ENCODE data around the gene FOXE1. TPM values are rescaled to one million over a fixed set of nuclear protein-coding genes. Genes with fewer than 3 reads are reported as not detected.

Gene FOXE1
- total RNA-seq, 1 experiment from 2014 or later: not detected

DNA sequence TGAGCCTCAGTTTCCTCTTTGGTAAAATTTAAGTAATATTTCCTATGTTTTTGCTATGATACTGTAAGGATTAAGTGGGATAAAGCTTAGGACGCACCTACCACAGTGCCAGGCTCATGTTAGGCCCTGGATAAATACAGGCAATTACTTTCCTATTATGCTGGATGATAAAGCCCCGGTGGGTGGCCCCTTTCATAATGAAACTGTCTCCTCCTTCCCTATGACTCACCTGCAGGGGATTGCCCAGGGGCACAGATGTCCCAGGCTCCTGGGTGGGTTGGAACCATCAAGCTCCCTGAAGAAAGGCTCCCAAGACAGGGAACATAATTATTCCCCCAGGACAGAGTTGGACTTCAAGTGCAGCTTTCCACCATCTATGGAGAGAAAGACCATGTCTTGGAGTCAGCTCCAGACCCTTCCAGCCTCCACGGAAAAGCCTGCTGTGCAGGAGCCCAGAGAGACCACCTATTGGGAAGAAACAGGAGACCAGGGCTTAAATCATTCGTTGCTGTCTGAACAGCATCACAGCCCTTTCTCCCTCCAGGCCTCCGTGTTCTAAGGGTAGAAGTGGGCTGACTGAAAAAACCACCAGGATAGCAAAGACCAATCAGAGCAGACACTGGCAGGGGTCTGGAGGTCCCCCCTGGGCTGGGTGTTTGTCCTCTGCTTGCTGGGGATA, 43.2 kb upstream of the FOXE1 start:
- DNase-seq (ENCODE audit: low spot score): peak; percentile 31
- CTCF ChIA-PET: no interaction called here
- no TSS peak for BruUV-seq (replicated peaks)
- intact Hi-C loops (cut with micrococcal nuclease; ENCODE audit: unreplicated experiment): no loop called here
- H3K9me3 ChIP-seq (ENCODE audit: low read depth, low read length, poor library complexity, severe bottlenecking): no peaks in the 10 kb centered on the region
- no peaks in the 10 kb centered on the region for H3K36me3 ChIP-seq (ENCODE audit: insufficient read depth, low read length, poor library complexity, severe bottlenecking)
- TF ChIP-seq, protein P1, sequence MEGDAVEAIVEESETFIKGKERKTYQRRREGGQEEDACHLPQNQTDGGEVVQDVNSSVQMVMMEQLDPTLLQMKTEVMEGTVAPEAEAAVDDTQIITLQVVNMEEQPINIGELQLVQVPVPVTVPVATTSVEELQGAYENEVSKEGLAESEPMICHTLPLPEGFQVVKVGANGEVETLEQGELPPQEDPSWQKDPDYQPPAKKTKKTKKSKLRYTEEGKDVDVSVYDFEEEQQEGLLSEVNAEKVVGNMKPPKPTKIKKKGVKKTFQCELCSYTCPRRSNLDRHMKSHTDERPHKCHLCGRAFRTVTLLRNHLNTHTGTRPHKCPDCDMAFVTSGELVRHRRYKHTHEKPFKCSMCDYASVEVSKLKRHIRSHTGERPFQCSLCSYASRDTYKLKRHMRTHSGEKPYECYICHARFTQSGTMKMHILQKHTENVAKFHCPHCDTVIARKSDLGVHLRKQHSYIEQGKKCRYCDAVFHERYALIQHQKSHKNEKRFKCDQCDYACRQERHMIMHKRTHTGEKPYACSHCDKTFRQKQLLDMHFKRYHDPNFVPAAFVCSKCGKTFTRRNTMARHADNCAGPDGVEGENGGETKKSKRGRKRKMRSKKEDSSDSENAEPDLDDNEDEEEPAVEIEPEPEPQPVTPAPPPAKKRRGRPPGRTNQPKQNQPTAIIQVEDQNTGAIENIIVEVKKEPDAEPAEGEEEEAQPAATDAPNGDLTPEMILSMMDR (conservative IDR thresholded peaks at IDR 0.05; ENCODE audit: low read depth, low read length): no peak
- TF ChIP-seq EZH2 (IDR thresholded peaks at IDR 0.05; ENCODE audit: borderline replicate concordance, low read depth, low read length, poor library complexity, severe bottlenecking): no peak
- H3K4me3 ChIP-seq (ENCODE audit: low read depth, low read length, poor library complexity, severe bottlenecking): no peak overlapping the region
- H3K27me3 ChIP-seq (replicated peaks; ENCODE audit: insufficient read depth, low read depth, low read length, poor library complexity): peaks cover 9% of the 10 kb centered on the region
- no peaks in the 10 kb centered on the region for H3K4me1 ChIP-seq (ENCODE audit: insufficient read depth, low read length, poor library complexity, severe bottlenecking)
- H3K27ac ChIP-seq (ENCODE audit: low read depth, low read length, poor library complexity, severe bottlenecking): no peak overlapping the region
- POLR2A ChIA-PET (ENCODE audit: low non-redundant PET): no interaction called here

DNA sequence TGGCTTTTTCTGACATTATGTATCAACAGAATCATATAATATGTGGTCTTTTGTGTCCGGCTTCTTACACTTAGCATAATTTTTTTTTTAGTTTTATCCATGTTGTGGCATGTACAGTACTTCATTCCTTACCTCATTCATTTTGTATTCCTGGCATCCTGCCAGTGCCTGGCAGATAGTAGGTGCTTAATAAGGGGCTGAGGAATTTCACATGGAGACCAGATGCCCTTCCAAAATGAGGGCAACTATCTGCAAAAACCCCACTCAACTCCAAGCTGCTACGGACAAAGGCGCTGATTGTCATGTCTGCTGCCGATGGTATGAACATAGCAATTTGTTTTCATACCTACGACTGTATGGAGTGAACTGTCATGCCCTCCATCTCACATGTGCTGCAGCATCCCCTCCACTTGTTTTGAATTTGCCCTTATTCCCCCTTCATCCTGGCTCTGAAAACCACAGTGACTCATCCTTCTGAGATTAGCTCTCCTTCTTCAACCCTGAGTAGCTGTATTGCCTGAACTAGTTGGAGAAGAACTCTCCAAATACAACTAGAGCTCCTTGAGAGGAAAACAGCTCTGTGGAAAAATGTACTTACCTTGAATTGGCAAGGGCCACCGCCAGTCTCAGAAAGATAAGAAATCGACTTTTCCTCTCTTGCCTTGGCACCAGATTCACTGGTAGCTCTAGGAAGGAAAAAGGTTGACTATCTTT, 41.3 kb upstream of the FOXE1 start:
- Histone ChIP-seq H3K36me3 (ENCODE audit: insufficient read depth, low read length, poor library complexity, severe bottlenecking) (no peaks in the 10 kb centered on the region), H3K4me3 (ENCODE audit: low read depth, low read length, poor library complexity, severe bottlenecking) (no peak overlapping the region), H3K27ac (ENCODE audit: low read depth, low read length, poor library complexity, severe bottlenecking) (no peak overlapping the region), H3K27me3 (replicated peaks; ENCODE audit: insufficient read depth, low read depth, low read length, poor library complexity) (peaks cover 14% of the 10 kb centered on the region), H3K4me1 (ENCODE audit: insufficient read depth, low read length, poor library complexity, severe bottlenecking) (no peaks in the 10 kb centered on the region), H3K9me3 (ENCODE audit: low read depth, low read length, poor library complexity, severe bottlenecking) (no peaks in the 10 kb centered on the region)
- intact Hi-C loops (cut with micrococcal nuclease; ENCODE audit: unreplicated experiment): no loop called here
- ChIA-PET CTCF (interaction anchor here (0.7 kb wide), 1 partner anchor 103 kb away, joined by 3 read pairs; no protein-coding TSS in a partner anchor), POLR2A (ENCODE audit: low non-redundant PET) (interaction anchor here (0.5 kb wide), 1 partner anchor 148 kb away, joined by 3 read pairs; no protein-coding TSS in a partner anchor)
- no TSS peak for BruUV-seq (replicated peaks)
- TF ChIP-seq, protein P1 (conservative IDR thresholded peaks at IDR 0.05; ENCODE audit: low read depth, low read length): no peak
- no peak for TF ChIP-seq EZH2 (IDR thresholded peaks at IDR 0.05; ENCODE audit: borderline replicate concordance, low read depth, low read length, poor library complexity, severe bottlenecking)
- DNase-seq (ENCODE audit: low spot score): no peak

DNA sequence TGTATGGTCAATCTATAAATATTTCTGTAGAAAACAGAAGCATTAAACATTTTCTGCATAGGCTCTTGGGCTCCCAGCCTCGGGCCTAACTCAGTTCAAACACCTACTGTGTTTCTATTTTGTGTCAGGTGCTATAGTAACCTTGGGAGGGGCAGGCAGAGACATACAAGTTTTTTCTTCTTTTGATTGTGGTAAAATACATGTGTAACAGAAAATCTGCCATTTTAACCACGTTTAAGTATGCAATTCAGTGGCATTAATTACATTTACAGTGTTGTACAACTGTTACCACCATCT, 40.8 kb upstream of the FOXE1 start:
- no peak for DNase-seq (ENCODE audit: low spot score)
- ChIA-PET CTCF (no interaction called here), POLR2A (ENCODE audit: low non-redundant PET) (interaction anchor here (0.5 kb wide), 1 partner anchor 148 kb away, joined by 3 read pairs; no protein-coding TSS in a partner anchor)
- Histone ChIP-seq H3K27ac (ENCODE audit: low read depth, low read length, poor library complexity, severe bottlenecking) (no peak overlapping the region), H3K4me3 (ENCODE audit: low read depth, low read length, poor library complexity, severe bottlenecking) (no peak overlapping the region), H3K9me3 (ENCODE audit: low read depth, low read length, poor library complexity, severe bottlenecking) (no peaks in the 10 kb centered on the region), H3K4me1 (ENCODE audit: insufficient read depth, low read length, poor library complexity, severe bottlenecking) (no peaks in the 10 kb centered on the region), H3K27me3 (replicated peaks; ENCODE audit: insufficient read depth, low read depth, low read length, poor library complexity) (peaks cover 13% of the 10 kb centered on the region), H3K36me3 (ENCODE audit: insufficient read depth, low read length, poor library complexity, severe bottlenecking) (no peaks in the 10 kb centered on the region)
- intact Hi-C loops (cut with micrococcal nuclease; ENCODE audit: unreplicated experiment): no loop called here
- no TSS peak for BruUV-seq (replicated peaks)
- TF ChIP-seq, protein P1 (conservative IDR thresholded peaks at IDR 0.05; ENCODE audit: low read depth, low read length): no peak
- no peak for TF ChIP-seq EZH2 (IDR thresholded peaks at IDR 0.05; ENCODE audit: borderline replicate concordance, low read depth, low read length, poor library complexity, severe bottlenecking)
